Activated effector memory CD4-positive, alpha-beta T cell treated with Interleukin-2 at 50 U/mL for 16 hours (primary cell): ENCODE measurements around the gene DYRK2.
A peak's percentile ranks its signal among the peaks of the same experiment; 100 is the strongest.

Experiments
- DNase-seq: peaks from one replicate; pipeline ENCODE4 v3.0.0-alpha.2; 2020

Gene DYRK2

DNA sequence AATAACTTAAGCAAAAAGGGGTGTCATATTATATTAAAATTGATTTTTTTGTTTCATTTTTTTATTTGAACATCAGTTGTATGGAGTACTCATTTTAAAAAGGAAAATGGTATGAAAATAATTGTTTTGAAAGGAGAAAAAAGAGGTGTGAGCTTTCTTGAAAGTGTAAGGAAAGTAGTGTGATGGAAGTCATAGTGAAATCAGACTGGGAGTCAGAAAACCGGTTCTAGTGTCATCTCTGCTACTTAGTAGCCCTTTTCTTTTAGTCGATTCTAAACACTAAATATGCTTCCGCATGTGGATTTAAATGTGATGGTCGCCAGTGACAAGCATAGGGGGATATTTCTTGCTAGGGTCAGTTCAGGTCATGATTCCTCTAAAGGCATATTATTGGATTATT, 1.8 kb upstream of the DYRK2 start:
- DNase-seq: no peak

GRCh38 chr12:67647181-67647798, 1.3 kb upstream of the DYRK2 start:
- DNase-seq: no peak

- DNase-seq: peak; percentile 23
Measured at GRCh38 chr12:67647799-67648520, 585 bp upstream of the DYRK2 start.

- DNase-seq: no peak
Measured at GRCh38 chr12:67649261-67649569, 670 bp downstream of the DYRK2 start.

GRCh38 chr12:67649570-67650387, 1.2 kb downstream of the DYRK2 start:
- DNase-seq: peak; percentile 25

DNA sequence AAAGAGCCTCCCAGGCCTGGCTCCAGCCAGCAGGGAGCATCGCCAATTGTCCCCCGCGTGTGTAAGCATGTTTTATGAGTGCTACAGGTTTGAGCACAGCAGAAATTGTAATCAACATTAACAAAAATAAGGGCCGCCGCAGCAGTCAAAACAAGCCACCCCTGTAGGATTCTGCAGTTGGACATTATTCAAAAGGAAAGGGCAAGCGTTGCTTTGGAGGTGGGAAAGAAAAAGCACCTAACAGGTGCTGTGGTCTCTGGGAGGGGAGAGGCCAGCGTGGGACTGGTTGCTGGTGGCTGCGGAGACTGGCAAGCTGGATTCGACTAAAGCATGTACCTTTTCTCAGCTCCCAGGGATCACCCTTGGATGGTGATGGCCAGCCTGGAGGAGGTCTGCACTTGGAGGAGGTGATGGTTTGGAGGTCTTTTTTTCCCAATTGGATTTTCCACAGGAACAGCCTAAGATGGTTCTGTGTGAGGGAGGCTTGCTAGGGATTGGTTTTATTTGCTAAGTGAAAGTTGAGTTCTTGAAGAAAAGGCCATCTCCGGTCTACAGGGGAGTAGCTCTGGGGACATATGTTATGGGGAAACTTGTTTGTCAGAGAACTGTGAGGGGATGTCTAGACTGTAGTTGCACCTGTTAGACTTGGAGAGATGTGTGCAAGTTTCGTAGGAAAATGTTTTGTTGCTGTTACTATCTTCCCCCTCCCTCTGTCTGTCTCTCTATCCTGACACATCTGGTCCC, 2.0 kb downstream of the DYRK2 start:
- peak; percentile 7 for DNase-seq

GRCh38 chr12:67651132-67651695, 2.7 kb downstream of the DYRK2 start:
- no peak for DNase-seq

DNA sequence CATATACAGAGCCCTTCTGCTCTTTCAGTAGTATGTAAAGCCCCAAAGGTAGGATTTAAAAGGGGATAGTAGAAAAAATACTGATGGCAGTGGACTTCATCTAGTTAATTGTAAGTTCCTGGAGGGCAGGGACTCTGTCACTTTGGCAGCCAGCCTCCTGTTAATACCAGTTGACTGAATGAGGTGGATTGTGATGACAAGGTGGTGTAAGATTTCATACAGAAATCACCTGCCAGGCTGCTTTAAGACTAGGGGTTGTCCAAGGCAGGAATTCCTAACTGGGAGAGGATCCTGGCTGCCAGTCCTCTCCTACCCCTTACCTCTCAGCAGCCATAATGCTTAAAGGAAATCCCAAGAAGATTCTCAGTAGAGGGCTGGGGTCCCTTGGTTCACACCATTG, 7.3 kb downstream of the DYRK2 start:
- no peak for DNase-seq

GRCh38 chr12:67656251-67656650, 7.7 kb downstream of the DYRK2 start:
- DNase-seq: no peak

DNA sequence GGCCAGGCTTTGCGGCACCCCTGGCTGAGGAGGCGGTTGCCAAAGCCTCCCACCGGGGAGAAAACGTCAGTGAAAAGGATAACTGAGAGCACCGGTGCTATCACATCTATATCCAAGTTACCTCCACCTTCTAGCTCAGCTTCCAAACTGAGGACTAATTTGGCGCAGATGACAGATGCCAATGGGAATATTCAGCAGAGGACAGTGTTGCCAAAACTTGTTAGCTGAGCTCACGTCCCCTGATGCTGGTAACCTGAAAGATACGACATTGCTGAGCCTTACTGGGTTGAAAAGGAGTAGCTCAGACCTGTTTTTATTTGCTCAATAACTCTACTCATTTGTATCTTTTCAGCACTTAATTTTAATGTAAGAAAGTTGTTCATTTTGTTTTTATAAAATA, 9.9 kb downstream of the DYRK2 start:
- DNase-seq: no peak

- DNase-seq: no peak
Measured at GRCh38 chr12:67659292-67659691, 10.7 kb downstream of the DYRK2 start.

DNA sequence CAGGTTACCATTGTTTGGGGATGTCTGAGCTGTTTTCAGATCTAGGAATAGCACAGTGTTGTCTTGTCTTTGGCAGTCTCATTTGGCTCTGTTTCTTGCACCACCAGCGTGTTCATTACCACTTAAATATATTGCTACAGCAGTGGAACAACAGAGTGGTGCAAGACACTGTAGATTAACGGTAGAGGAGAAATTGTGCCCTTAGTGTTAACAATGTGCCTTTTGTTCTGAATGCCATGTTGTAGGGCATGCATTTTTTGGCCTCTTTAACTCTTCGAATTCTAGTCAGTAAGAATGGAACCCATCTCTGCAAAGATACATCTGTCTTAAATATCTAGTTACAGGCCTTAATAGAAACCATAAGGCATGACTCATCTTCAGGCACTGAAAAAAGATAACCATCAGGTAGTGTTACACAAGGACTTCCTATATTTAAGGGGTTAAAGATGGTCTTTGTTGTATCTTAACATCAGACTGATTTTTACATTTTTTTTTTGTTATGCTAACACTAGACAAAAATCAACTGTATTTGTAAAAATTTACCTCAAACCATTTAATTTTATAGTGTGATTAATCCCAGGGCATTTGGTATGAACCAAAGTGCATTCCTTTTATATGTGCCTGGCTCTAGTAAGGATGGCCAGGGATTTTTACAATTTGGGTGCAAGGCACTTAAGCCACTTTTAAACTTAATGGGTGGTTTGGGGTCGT, 12.9 kb downstream of the DYRK2 start:
- DNase-seq: no peak

DNA sequence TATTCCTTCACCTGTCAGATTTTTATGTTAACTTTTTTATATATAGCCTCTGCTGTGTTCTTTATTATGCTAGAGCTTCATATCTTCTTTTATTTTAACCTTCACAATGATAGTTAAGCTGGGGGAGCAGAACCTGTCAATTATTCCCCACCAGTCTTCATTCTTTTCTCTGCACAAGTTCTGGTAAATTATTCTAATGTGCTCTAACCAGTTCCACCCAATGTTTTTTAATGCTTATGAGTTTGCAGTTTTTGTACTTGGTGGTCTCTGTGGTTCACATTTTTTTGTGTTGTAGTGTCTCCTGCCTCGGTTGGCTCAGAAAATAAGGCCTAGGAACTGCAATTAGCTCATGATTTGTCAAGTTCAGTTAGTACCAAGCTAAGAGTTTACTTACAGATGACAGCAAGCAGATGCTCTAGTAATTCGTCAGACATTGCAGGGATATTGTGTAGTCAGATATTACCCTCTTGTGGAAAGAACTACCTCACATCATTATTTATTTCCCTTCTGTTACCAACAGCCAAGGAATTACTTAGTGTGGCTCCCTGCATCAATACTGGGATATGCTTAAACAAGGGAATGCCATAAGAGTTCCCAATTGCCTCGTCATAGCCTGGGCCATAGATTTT, 14.5 kb downstream of the DYRK2 start:
- DNase-seq: no peak

GRCh38 chr12:67664171-67664570, 15.6 kb downstream of the DYRK2 start:
- DNase-seq: no peak

DNA sequence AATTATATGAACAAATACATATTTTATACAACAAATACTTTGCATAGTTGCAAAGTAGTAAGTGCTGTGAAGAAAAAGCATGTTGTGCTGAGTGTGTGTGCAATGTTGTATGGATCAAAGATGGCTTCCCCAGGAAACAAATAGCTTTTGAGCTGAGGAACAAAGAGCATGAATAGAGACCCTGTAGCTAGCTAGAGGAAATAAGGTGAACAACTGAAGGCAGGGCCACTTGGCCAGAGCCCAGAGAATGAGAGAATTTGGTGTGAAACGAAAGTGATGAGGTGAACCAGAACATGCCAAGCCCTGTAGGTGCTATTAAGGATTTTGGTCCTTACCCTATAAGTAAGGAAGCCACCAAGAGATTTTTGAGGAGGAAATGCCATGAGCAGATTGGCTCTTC, 17.1 kb downstream of the DYRK2 start:
- DNase-seq: no peak

DNA sequence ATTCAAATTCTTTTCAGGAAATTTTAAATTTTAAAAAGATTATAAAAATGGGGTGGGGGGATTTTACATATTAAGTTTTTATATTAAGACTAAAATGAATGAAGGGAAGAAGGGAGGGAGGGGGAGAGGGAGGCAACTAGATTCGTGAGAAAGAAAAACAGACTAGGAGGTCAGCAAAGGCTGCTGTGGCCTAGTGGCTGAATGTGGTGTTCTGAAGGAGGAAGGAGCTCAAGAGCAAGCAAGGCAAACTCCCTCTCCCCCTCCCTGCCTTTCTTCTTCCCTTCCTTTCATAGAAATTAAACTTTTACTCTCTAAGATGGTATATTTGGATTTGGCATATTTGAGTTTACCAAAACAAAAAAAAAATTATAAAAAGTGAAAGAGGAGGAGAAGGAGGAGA, 18.1 kb downstream of the DYRK2 start:
- DNase-seq: no peak

DNA sequence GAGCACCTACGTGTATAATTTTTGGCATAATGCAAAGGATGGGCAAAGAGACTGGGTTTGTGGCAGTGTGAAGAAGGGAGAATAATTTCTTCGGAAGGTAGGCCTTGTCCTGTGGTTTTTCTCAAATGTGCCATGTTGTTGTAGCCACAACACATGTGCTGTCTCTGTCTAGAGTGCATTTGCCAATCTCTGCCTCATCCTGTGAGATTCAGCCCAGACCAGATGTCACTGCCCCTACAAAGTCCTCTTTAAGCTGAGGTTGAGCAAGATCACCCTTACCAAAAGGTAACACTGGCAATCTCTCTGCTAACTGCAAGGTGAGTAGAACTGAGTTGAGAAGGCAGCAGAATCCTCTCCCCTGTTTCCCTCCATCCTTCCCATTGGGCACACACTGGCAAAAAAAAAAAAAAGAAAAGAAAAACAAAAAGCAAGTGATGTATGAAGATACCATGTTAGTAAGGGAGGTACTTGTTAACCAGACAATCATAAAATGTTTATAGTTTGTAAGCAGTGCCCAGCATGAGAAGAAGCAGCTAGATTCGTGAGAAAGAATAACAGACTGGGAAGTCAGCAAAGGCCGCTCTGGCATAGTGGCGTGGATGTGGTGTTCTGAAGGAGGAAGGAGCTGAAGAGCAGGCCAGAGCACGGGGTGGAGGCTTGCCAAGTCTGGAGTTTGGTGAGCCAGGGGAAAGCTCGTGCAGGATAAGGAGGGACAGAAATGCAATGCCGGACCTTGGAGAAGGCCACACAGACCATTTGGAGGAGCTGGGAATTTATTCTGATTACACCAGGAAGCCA, 18.9 kb downstream of the DYRK2 start:
- DNase-seq: no peak

DNA sequence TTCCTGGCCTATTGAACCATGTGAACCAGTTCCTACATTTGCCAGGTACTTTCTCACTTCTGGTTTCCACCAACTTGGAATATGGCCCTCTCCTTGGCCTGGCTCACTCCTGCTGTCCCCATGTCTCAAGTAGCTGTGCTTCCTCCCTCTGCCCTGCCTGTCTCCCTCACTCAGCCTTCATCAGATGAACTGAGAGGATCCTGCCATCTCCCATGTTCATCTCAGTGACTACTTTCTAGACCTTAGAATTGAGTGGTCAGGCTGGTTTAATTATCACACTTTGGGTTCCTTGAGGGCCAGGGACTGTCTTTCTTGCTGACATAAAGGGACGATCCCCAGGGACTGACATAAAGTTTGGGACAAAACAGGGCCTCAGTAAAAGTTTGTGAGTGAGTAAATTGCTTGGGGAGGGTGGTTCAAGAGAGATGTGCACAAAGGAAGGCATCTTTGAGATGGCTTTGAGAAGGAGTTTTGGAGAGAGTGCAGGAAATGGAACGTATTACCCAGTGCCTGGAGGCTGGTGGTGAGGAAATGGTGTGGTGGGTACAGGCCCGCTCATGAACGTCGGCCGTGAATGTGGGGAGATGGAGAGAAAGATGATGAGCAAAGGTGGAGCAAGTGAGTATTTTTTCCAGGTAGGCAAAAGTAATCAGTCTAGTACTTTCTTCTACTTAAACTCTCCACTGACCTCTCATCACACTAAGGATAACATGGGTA, 20.8 kb downstream of the DYRK2 start:
- DNase-seq: no peak

DNA sequence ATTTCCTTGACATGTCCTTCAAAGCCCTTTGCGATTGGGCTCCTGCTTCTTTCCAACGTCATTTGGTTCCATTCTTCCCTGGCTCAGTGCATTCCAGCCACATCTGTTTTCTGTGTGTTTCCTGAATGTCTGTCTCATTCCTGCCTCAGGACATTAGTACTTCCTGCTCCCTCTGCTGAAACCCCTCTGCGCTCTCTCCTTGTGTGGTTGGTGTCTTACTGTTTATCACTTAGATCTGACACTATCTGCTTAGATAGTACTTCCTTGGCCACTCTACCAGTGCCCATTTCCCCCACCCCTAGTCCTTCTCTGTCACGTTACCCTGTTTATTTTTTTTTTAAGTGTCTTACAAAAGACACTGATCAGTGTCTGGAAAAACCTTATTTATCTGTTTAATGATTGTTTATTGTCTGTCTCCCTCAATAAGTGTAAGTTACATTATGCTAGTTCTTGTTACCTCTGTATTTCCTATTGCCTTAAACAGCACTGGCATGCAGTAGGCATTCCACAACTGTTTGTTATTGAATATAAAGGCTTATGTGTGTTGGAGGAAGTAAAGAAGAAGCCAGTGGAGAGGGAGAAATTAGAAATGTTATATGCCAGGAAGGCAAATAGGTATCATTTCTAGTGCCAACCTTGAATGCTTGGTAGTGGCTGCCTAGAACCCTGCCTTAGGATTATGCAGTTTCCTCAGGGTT, 21.5 kb downstream of the DYRK2 start:
- no peak for DNase-seq

- no peak for DNase-seq
Measured at GRCh38 chr12:67671419-67671818, 22.9 kb downstream of the DYRK2 start.
